HepG2 (cell line): Measurements from ENCODE around the gene RPS2. TPM values are rescaled to one million over a fixed set of nuclear protein-coding genes. Genes with fewer than 3 reads are reported as not detected.

ENCODE experiments used
- AGO1 ChIP-seq: fragments of 200-400 bp; formaldehyde crosslinking; IDR thresholded peaks from 2 replicates; pipeline ENCODE4 v1.6.1; 2017; ENCODE audit warnings: mild to moderate bottlenecking, low read depth, low read length, moderate library complexity; ENCODE audit not compliant: poor library complexity, severe bottlenecking
- BRD4 ChIP-seq: sonication (generic); formaldehyde crosslinking; IDR thresholded peaks from 2 replicates; pipeline ENCODE4 v1.4.0; 2020; ENCODE audit warnings: missing genetic modification reagents
- KLF11 ChIP-seq: IDR thresholded peaks from 2 replicates; pipeline ENCODE4 v1.6.1; 2016; ENCODE audit warnings: missing compliant biosample characterization
- RFX5 ChIP-seq: IDR thresholded peaks from 2 replicates; pipeline ENCODE4 v1.6.1; 2011; ENCODE audit warnings: low read depth, low read length, improper control_type of control experiment
- SNAPC4 ChIP-seq: sonication (generic); formaldehyde crosslinking; IDR thresholded peaks from 2 replicates; pipeline ENCODE4 v1.4.0; 2020; ENCODE audit warnings: mild to moderate bottlenecking, missing genetic modification reagents
- TFDP2 ChIP-seq: sonication (generic); formaldehyde crosslinking; IDR thresholded peaks from 2 replicates; pipeline ENCODE4 v1.4.0; 2020; ENCODE audit warnings: missing genetic modification reagents
- ZNF224 ChIP-seq: sonication (generic); formaldehyde crosslinking; IDR thresholded peaks from 2 replicates; pipeline ENCODE4 v1.5.0; 2020; ENCODE audit warnings: mild to moderate bottlenecking, missing genetic modification reagents
- ZNF362 ChIP-seq: sonication (generic); formaldehyde crosslinking; IDR thresholded peaks from 2 replicates; pipeline ENCODE4 v1.4.0; 2020; ENCODE audit warnings: missing genetic modification reagents, mild to moderate bottlenecking, borderline replicate concordance
- polyA plus RNA-seq, 8 experiments: library from polyadenylated mRNA; depleted of rRNA in 3 of 8; stranded (reverse) in 7 of 8; unstranded in 1 of 8; fragments of >200 nt; fragmentation: Illumina TruSeq in 4 of 8; extraction: Trizol in 4 of 8; gene quantifications; 2 replicates each; pipeline versions ENCODE4 v1.2.1 to v1.2.3, GENCODE V29; 2011 to 2016; ENCODE audit warnings: low read depth in 4 of 8, missing spikeins in 1 of 8, mixed read lengths in 1 of 8; ENCODE audit not compliant: insufficient read depth in 1 of 8
- total RNA-seq, 5 experiments: library from RNA; depleted of rRNA; stranded (reverse); fragments of >200 nt; fragmentation: Illumina TruSeq; extraction: Trizol; gene quantifications; 2 replicates each; pipeline ENCODE4 v1.2.3, GENCODE V29; 2016; ENCODE audit warnings: low read depth in 1 of 5

The RPS2 gene
- total and polyA plus RNA-seq, 2 of the 13 experiments (the other 11 are each of a cell fraction or from before 2014, with no cell fraction given) = 1,908 to 4,514 TPM

DNA sequence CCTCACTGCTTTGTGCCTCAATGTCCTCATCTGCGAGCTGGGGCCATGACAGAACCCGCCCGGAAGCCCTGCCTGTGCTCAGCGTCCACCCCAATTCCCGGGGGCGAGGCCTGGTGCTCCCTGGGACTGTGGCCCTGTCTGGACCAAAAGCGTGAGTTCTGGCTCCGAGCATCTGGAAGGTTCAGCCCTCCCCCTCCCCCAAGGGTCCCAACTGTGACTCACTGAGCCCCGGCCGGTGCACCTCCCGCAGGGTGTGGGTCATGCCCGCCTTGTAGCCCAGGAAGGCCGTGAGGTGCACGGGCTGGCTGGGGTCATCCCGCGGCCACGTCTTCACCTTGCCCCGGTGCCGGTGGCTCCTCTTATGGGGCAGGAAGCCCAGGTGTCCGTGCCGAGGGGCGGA lies 10.9 kb downstream of the RPS2 start (continued):
- TF ChIP-seq SNAPC4 (CRISPR knock-in tag) (no peak), KLF11 (CRISPR knock-in tag) (no peak), ZNF224 (CRISPR knock-in tag) (no peak), BRD4 (CRISPR knock-in tag) (no peak), ZNF362 (CRISPR knock-in tag) (no peak), AGO1 (no peak), TFDP2 (CRISPR knock-in tag) (no peak), RFX5 (no peak)
- TF ChIP-seq, all 625 proteins: peak for 0
